HCT116 (cell line): Measurements from ENCODE around the gene ARL13B. TPM values are rescaled to one million over a fixed set of nuclear protein-coding genes. Genes with fewer than 3 reads are reported as not detected.

Experiments
- ATAC-seq: fragments of 200-7000 bp; cut with Tn5 transposase; 2 replicates; pipeline ENCODE4 v1.9.1; 2020; ENCODE audit warnings: mild to moderate bottlenecking, moderate library complexity
- BruUV-seq: library from RNA; stranded (reverse); fragments of 400-500 nt; replicated peaks from 2 replicates; lab custom pipeline; 2021; lab: Mats Ljungman, UMichigan
- CTCF ChIA-PET: fragments of 300-600 bp; sonication (Branson Sonifier 250); formaldehyde crosslinking; loops from one replicate; lab custom pipeline; 2021; ENCODE audit warnings: antibody characterized with exemption; lab: Charles Lee
- POLR2A ChIA-PET: fragments of 300-600, 350-600 bp; sonication (Branson Sonifier 250); formaldehyde crosslinking; loops from one replicate; lab custom pipeline; 2021; ENCODE audit warnings: antibody characterized with exemption; lab: Charles Lee
- RAD21 ChIA-PET, 2 experiments: fragments of 300-600 bp; sonication (Branson Sonifier 250); formaldehyde crosslinking; loops; one replicate each; lab custom pipeline; 2023; ENCODE audit warnings: low total read pairs in 2 of 2; ENCODE audit not compliant: uncharacterized antibody in 2 of 2, unreplicated experiment in 2 of 2, low non-redundant PET in 1 of 2; lab: Charles Lee
- DNase-seq: peaks from one replicate; pipeline ENCODE4 v3.0.0-alpha.2; 2010; ENCODE audit warnings: low read depth, low spot score
- H2AFZ ChIP-seq: fragments of 200-600 bp; shearing (Covaris generic), sonication (generic); 2 replicates; pipeline ENCODE4 v1.6.1; 2017; ENCODE audit warnings: low read depth, mixed run types, mixed read lengths, antibody characterized with exemption, low read length; ENCODE audit not compliant: poor library complexity, severe bottlenecking
- H3K27ac ChIP-seq: 2 replicates; pipeline ENCODE4 v1.5.1; 2012; ENCODE audit warnings: low read depth, low read length
- H3K27me3 ChIP-seq: fragments of 200-600 bp; sonication (generic); 2 replicates; pipeline ENCODE4 v1.6.1; 2016; ENCODE audit warnings: mixed run types, low read length, mixed read lengths; ENCODE audit not compliant: insufficient read depth
- H3K36me3 ChIP-seq, 2 experiments: fragments of 200-500 bp in 1 of 2; fragments of 200-600 bp in 1 of 2; sonication (Bioruptor generic) in 1 of 2; sonication (generic) in 1 of 2; 2 replicates each; pipeline versions ENCODE4 v1.5.1 to v1.6.1; 2014 to 2016; ENCODE audit warnings: low read length in 2 of 2, inconsistent platforms in 1 of 2, mixed read lengths in 1 of 2, mixed run types in 1 of 2; ENCODE audit not compliant: insufficient read depth in 2 of 2, control insufficient read depth in 1 of 2
- H3K4me1 ChIP-seq, 2 experiments: fragments of 200-600 bp in 1 of 2; sonication (generic) in 1 of 2; 2 replicates each; pipeline versions ENCODE4 v1.5.1 to v1.6.1; 2012 to 2017; ENCODE audit warnings: low read length in 2 of 2, inconsistent platforms in 1 of 2, mild to moderate bottlenecking in 1 of 2, mixed read lengths in 1 of 2, mixed run types in 1 of 2, moderate library complexity in 1 of 2; ENCODE audit not compliant: insufficient read depth in 2 of 2, control insufficient read depth in 1 of 2
- H3K4me2 ChIP-seq: fragments of 200-600 bp; sonication (generic); 2 replicates; pipeline ENCODE4 v1.6.1; 2017; ENCODE audit warnings: mixed run types, low read length, mixed read lengths
- H3K4me3 ChIP-seq, 2 experiments: fragments of 200-600 bp in 1 of 2; sonication (generic) in 1 of 2; replicated peaks in 1 of 2; 2 replicates each; pipeline ENCODE4 v1.5.1; 2011 to 2016; ENCODE audit warnings: low read length in 2 of 2, control low read depth in 1 of 2, low read depth in 1 of 2, mild to moderate bottlenecking in 1 of 2, mixed read lengths in 1 of 2, mixed run types in 1 of 2
- H3K79me2 ChIP-seq: fragments of 200-600 bp; sonication (generic); 2 replicates; pipeline ENCODE4 v1.6.1; 2017; ENCODE audit warnings: mild to moderate bottlenecking, mixed run types, low read length, moderate library complexity, mixed read lengths; ENCODE audit not compliant: insufficient read depth
- H3K9ac ChIP-seq: fragments of 200-600 bp; sonication (generic); 2 replicates; pipeline ENCODE4 v1.6.1; 2016; ENCODE audit warnings: low read length, mixed read lengths
- H3K9me2 ChIP-seq: fragments of 200-600 bp; sonication (generic), shearing (Covaris generic); 2 replicates; pipeline ENCODE4 v1.6.1; 2017; ENCODE audit warnings: mixed run types, mild to moderate bottlenecking, moderate library complexity; ENCODE audit not compliant: insufficient read depth
- H3K9me3 ChIP-seq, 2 experiments: fragments of 200-500 bp in 1 of 2; fragments of 200-600 bp in 1 of 2; sonication (Bioruptor generic) in 1 of 2; sonication (generic) in 1 of 2; 2 replicates each; pipeline ENCODE4 v1.6.1; 2014 to 2017; ENCODE audit warnings: low read length in 2 of 2, mixed read lengths in 2 of 2, inconsistent platforms in 1 of 2, low read depth in 1 of 2, mild to moderate bottlenecking in 1 of 2, mixed run types in 1 of 2, moderate library complexity in 1 of 2; ENCODE audit not compliant: control insufficient read depth in 1 of 2, insufficient read depth in 1 of 2
- H4K20me1 ChIP-seq: fragments of 200-600 bp; sonication (generic), shearing (Covaris generic); 2 replicates; pipeline ENCODE4 v1.6.1; 2017; ENCODE audit warnings: mixed run types, mild to moderate bottlenecking, moderate library complexity; ENCODE audit not compliant: insufficient read depth
- CTCF ChIP-seq, 3 experiments: fragments of 200-600 bp in 1 of 3; sonication (generic) in 1 of 3; IDR thresholded peaks in 2 of 3; conservative IDR thresholded peaks in 1 of 3; 2 replicates each; pipeline ENCODE4 v1.5.1; 2012 to 2017; ENCODE audit warnings: low read depth in 2 of 3, low read length in 2 of 3, antibody characterized with exemption in 1 of 3, borderline replicate concordance in 1 of 3, control low read depth in 1 of 3, mild to moderate bottlenecking in 1 of 3, mixed read lengths in 1 of 3, mixed run types in 1 of 3, moderate library complexity in 1 of 3; ENCODE audit not compliant: insufficient read depth in 1 of 3
- EZH2phosphoT487 ChIP-seq: fragments of 200-600 bp; IDR thresholded peaks from 2 replicates; pipeline ENCODE4 v1.6.1; 2018; ENCODE audit warnings: antibody characterized with exemption, borderline replicate concordance
- FOSL1 ChIP-seq: IDR thresholded peaks from 2 replicates; pipeline ENCODE4 v1.6.1; 2012; ENCODE audit warnings: low read depth
- POLR2AphosphoS5 ChIP-seq: IDR thresholded peaks from 2 replicates; pipeline ENCODE4 v1.6.1; 2011; ENCODE audit warnings: mild to moderate bottlenecking, low read depth, low read length, moderate library complexity
- SRF ChIP-seq: IDR thresholded peaks from 2 replicates; pipeline ENCODE4 v1.6.1; 2012; ENCODE audit warnings: low read depth
- TCF7L2 ChIP-seq: IDR thresholded peaks from 2 replicates; pipeline ENCODE4 v1.7.0; 2011; ENCODE audit warnings: borderline replicate concordance, inconsistent platforms; ENCODE audit not compliant: insufficient read depth, insufficient read length; ENCODE audit errors: extremely low read depth
- YY1 ChIP-seq: IDR thresholded peaks from 2 replicates; pipeline ENCODE4 v1.6.1; 2011; ENCODE audit warnings: low read length, low read depth, moderate library complexity, mild to moderate bottlenecking; ENCODE audit not compliant: insufficient replicate concordance; ENCODE audit errors: extremely low read depth
- ZBTB33 ChIP-seq: IDR thresholded peaks from 2 replicates; pipeline ENCODE4 v1.6.1; 2011; ENCODE audit warnings: mild to moderate bottlenecking, low read length, moderate library complexity; ENCODE audit not compliant: insufficient replicate concordance; ENCODE audit errors: extremely low read depth
- intact Hi-C: fragments of 100-400 bp; cut with micrococcal nuclease; formaldehyde crosslinking; loops from 2 replicates; pipeline ENCODE4 v1.10.0; 2022
- total RNA-seq: library from RNA; stranded (reverse); gene quantifications from one replicate; pipeline ENCODE4 v1.2.1, GENCODE V29; 2021; ENCODE audit not compliant: unreplicated experiment

Gene ARL13B
- total RNA-seq, 1 experiment from 2014 or later, result 8.2 TPM

- ChIA-PET CTCF (interaction anchor here (1.9 kb wide), 1 partner anchor 13 kb away, joined by 6 read pairs; no protein-coding TSS in a partner anchor), POLR2A (interaction anchor here (2.0 kb wide), 1 partner anchor 19 kb away, joined by 6 read pairs; the partner anchor contains the start of genes DHFR2 and NSUN3)
Observed at GRCh38 chr3:94081884-94082283, 101.9 kb downstream of the ARL13B start.

More at GRCh38 chr3:94081884-94082283, 101.9 kb downstream of the ARL13B start:
- ATAC-seq (no peak), DNase-seq (no peak)
- Histone ChIP-seq H3K9me2 (no peaks in the 10 kb centered on the region), H4K20me1 (no peaks in the 10 kb centered on the region), H3K9me3 (no peaks in the 10 kb centered on the region), H3K27ac (no peak overlapping the region), H2AFZ (no peak overlapping the region), H3K79me2 (no peaks in the 10 kb centered on the region), H3K27me3 (no peaks in the 10 kb centered on the region), H3K4me2 (no peak overlapping the region), H3K4me1 (no peaks in the 10 kb centered on the region), H3K36me3 (no peaks in the 10 kb centered on the region; a peak in 1 of 4 replicates), H3K9ac (no peak overlapping the region), H3K4me3 (no peak overlapping the region)
- RAD21 ChIA-PET, result no interaction called here
- TF ChIP-seq TCF7L2 (no peak), CTCF (IDR thresholded peaks at IDR 0.05 in 2 of 3, conservative IDR thresholded peaks at IDR 0.05 in 1 of 3; ENCODE audit: borderline replicate concordance in 1 of 3, insufficient read depth in 1 of 3, low read depth in 2 of 3, low read length in 2 of 3) (no peak), FOSL1 (no peak), EZH2phosphoT487 (no peak), SRF (no peak), YY1 (no peak), ZBTB33 (no peak), POLR2AphosphoS5 (no peak)
- intact Hi-C loops, result no loop called here
- BruUV-seq, result no TSS peak
